ENCODE data around the gene DMRTC2.
A peak's percentile ranks its signal among the peaks of the same experiment; 100 is the strongest.
"Not testable (repeated sequence)": the region's sequence is repeated elsewhere in the genome, so short reads cannot be mapped to it uniquely, and the experiment has no call there.

DMRTC2 gene

GRCh38 chr19:41869374-41869955 is 24.6 kb downstream of the DMRTC2 start:
- DNase-seq (ENCODE audit: insufficient read length, low spot score) (no peak), FAIRE-seq (no peak)

GRCh38 chr19:41870401-41870873 is 25.6 kb downstream of the DMRTC2 start:
- TF ChIP-seq CTCF (IDR thresholded peaks at IDR 0.05; ENCODE audit: insufficient read depth, missing control alignments): no peak
- no peak for DNase-seq (ENCODE audit: insufficient read length, low spot score)

More at GRCh38 chr19:41869374-41869955, 24.6 kb downstream of the DMRTC2 start:
- no peak for TF ChIP-seq CTCF (IDR thresholded peaks at IDR 0.05; ENCODE audit: insufficient read depth, missing control alignments)

GRCh38 chr19:41871573-41872383 is 26.9 kb downstream of the DMRTC2 start:
- DNase-seq (ENCODE audit: insufficient read length, low spot score) (no peak), FAIRE-seq (no peak)
- TF ChIP-seq CTCF (IDR thresholded peaks at IDR 0.05; ENCODE audit: insufficient read depth, missing control alignments): no peak

More at GRCh38 chr19:41870401-41870873, 25.6 kb downstream of the DMRTC2 start:
- FAIRE-seq: no peak

- FAIRE-seq: no peak
- no peak for DNase-seq (ENCODE audit: insufficient read length, low spot score)
- TF ChIP-seq CTCF (IDR thresholded peaks at IDR 0.05; ENCODE audit: insufficient read depth, missing control alignments): no peak
Measured at GRCh38 chr19:41872384-41872774, 27.5 kb downstream of the DMRTC2 start.

- no peak for FAIRE-seq
- peak; percentile 51 for DNase-seq (ENCODE audit: insufficient read length, low spot score)
- peak; percentile 58 for TF ChIP-seq CTCF (IDR thresholded peaks at IDR 0.05; ENCODE audit: insufficient read depth, missing control alignments)
Measured at GRCh38 chr19:41872775-41873647, 28.2 kb downstream of the DMRTC2 start.

GRCh38 chr19:41875973-41876372 is 31.1 kb downstream of the DMRTC2 start:
- not testable (repeated sequence) for FAIRE-seq; DNase-seq (ENCODE audit: insufficient read length, low spot score)

Measured in D721Med (cell line).